HG03342 (cell line): ENCODE data around the gene PLBD1.

ENCODE experiments used
- ATAC-seq: cut with Tn5 transposase; IDR thresholded peaks from one replicate; pipeline ENCODE4 v1.9.1; 2021; ENCODE audit warnings: mild to moderate bottlenecking, moderate library complexity; ENCODE audit not compliant: unreplicated experiment

Gene PLBD1

GRCh38 chr12:14571779-14572178, 4.1 kb upstream of the PLBD1 start:
- no peak for ATAC-seq

- no peak for ATAC-seq
Observed at GRCh38 chr12:14570231-14570630, 2.5 kb upstream of the PLBD1 start.

- no peak for ATAC-seq
Observed at GRCh38 chr12:14564336-14564959, 3.2 kb downstream of the PLBD1 start.

GRCh38 chr12:14563046-14563445, 4.6 kb downstream of the PLBD1 start:
- no peak for ATAC-seq

- ATAC-seq: no peak
Observed at GRCh38 chr12:14562279-14562678, 5.4 kb downstream of the PLBD1 start.

GRCh38 chr12:14561677-14562238, 5.9 kb downstream of the PLBD1 start:
- no peak for ATAC-seq

- ATAC-seq: no peak
Observed at GRCh38 chr12:14560904-14561574, 6.6 kb downstream of the PLBD1 start.

GRCh38 chr12:14558473-14558959, 9.2 kb downstream of the PLBD1 start:
- ATAC-seq: no peak

- no peak for ATAC-seq
Observed at GRCh38 chr12:14557966-14558365, 9.7 kb downstream of the PLBD1 start.

GRCh38 chr12:14554281-14555007, 13.2 kb downstream of the PLBD1 start:
- ATAC-seq: no peak

GRCh38 chr12:14548609-14549008, 19.1 kb downstream of the PLBD1 start:
- no peak for ATAC-seq

GRCh38 chr12:14547571-14547970, 20.1 kb downstream of the PLBD1 start:
- no peak for ATAC-seq

GRCh38 chr12:14545144-14546124, 22.2 kb downstream of the PLBD1 start:
- ATAC-seq: no peak

- ATAC-seq: no peak
Observed at GRCh38 chr12:14540801-14541462, 26.8 kb downstream of the PLBD1 start.

GRCh38 chr12:14537088-14537487, 30.6 kb downstream of the PLBD1 start:
- no peak for ATAC-seq

- no peak for ATAC-seq
Observed at GRCh38 chr12:14532152-14532551, 35.5 kb downstream of the PLBD1 start.

GRCh38 chr12:14525964-14526363, 41.7 kb downstream of the PLBD1 start:
- ATAC-seq: no peak

GRCh38 chr12:14521822-14522221, 45.9 kb downstream of the PLBD1 start:
- ATAC-seq: no peak

- ATAC-seq: no peak
Observed at GRCh38 chr12:14514946-14515345, 52.7 kb downstream of the PLBD1 start.
